Stimulated activated naive CD8-positive, alpha-beta T cell treated with anti-CD3 and anti-CD28 coated beads, Interleukin-15, Interleukin-2, amounts not matched to agents 100 U/mL and 50 U/mL, for 24 hours (primary cell): Measurements from ENCODE around the gene PPP3R1.
"Not testable (repeated sequence)": the region's sequence is repeated elsewhere in the genome, so short reads cannot be mapped to it uniquely, and the experiment has no call there.

Experiments used
- ATAC-seq: fragments of 150-1000 bp; cut with Tn5 transposase; one replicate; pipeline ENCODE4 v1.10.0; 2021
- DNase-seq: peaks from one replicate; pipeline ENCODE4 v3.0.0; 2021

The PPP3R1 gene

DNA sequence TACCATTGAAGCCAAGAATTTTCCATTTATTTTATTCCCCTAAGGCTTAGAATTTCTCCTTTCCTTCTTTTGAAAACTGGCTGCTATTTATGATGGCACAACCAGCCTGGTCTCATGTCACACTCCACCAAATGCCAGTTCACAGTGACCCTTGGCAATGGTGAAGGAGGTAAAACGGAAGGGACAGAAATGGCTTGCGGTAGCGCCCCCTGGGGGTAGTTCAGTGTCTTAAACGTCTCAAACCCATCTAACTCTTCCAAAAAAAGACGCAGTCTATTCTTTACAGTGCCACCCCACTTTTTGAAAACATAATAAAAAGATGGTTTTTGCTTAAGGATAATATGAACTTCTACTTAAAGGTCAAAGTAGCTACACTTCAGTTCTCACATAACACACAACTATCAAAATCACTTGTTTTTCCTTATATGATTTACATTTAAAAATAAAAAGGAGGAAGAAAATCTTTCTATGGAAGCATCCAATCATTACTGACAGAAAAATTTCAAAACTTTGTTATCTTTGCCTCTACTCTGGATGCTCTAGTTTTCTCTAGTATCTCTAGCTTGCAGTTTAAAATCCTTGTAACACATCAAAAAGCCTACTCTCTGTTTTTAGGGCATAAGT, 66.7 kb downstream of the PPP3R1 start:
- DNase-seq, result peak; percentile 73

DNA sequence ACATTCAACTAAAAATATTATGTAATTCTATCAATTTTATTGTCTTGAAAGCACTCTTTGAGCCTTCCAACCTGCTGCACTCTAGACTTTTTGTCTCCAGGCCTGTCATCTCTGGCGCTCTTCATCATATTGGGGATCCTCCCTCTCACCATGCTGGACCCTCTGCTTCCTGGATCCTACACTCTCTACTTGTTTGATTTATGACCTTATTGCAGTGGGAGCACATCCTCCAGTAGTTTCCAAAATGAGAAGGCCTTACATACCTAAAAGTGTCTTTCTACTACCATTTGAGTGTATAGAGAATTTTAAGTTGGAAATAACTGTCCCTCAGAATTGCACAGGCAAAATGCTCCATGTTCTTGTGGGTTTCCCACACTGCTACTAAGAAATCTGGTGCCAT, 69.4 kb downstream of the PPP3R1 start:
- no peak for ATAC-seq
- no peak for DNase-seq

More for the DNA sequence above, 66.7 kb downstream of the PPP3R1 start:
- ATAC-seq, result peak; percentile 55

DNA sequence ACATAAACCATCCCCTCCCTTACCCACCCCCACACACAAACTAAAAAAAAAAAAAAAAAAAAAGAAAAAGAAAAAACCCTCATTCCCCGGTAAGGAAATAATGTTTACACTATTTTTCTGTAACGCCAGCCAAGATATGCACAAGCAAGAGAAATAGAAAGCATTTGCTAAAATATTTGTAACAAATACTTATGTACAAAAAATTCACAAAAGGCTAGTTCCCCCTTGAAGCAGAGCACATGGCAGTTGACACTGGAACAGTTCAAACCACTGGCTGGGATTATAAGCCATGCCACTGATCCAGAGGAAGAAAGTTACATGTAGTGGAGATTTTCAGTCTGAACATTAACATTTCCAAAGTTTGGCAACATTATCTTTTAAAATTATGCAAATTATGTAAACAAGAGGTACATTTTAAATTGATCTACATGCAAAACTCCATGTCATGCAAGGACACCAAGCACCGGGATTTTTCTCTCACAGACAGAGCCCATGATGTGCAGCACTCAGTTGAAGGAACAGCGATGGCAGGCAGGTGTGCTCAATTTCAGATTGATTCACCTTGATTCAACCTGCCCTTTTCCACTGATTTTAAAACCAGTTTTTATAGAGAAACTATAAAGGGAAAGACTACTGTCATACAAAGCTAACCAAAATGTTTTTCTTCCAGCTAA, 73.2 kb downstream of the PPP3R1 start:
- no peak for ATAC-seq
- DNase-seq, result no peak

DNA sequence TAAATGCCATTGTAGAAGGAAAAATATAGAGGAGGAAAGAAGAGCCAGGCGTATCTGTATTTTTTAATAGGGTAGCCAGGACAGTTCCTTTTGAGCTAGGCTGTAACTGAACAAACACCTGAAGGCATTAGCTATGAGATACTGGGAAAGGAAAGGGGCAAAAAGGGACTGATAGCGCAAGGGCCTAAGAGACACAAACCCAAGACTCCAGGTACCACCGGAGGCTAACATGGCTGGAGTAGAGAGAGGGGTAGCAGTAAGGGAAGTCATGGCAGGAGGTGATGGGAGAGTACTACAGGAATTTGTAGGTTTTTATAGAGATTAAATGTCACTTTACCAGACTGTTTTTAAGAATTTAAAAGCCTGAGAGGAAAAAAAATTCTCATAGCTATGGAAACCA, 73.9 kb downstream of the PPP3R1 start:
- no peak for DNase-seq
- ATAC-seq, result no peak

DNA sequence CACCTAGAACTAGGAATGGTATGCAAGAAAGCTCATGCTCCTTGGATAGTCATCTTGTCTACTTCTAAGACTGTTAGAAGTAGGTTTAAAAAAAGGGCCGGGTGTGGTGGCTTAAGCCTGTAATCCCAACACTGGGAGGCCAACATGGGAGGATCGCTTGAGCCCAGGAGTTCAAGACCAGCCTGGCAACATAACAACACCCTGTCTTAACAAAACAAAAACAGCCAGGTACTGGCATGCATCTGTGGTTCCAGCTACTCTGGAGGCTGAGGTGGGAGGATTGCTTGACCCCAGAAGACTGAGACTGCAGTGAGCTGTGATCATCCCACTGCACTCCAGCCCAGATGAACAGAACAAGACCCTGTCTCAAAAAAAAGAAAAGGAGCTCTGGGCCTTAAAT, 74.8 kb downstream of the PPP3R1 start:
- no peak for DNase-seq
- no peak for ATAC-seq

DNA sequence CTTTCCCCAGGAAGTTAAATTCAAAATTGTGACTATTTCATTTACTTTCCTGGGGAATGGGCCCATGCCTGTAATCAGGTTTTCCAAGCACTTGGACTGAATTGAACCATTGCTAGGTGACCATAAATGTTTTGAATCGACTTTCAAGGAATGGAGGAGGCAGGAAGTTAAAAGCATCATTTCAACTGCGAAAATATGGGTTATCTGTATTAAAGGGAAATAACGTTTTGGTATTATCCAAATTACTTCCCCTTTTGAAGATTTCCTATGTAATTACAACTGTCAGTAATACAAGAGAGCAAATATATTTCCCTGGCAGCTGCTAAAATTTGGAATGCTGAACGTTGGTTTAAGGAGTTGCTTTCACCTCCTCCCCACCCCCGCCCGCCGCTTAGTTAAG, 75.7 kb downstream of the PPP3R1 start:
- ATAC-seq (no peak), DNase-seq (no peak)

DNA sequence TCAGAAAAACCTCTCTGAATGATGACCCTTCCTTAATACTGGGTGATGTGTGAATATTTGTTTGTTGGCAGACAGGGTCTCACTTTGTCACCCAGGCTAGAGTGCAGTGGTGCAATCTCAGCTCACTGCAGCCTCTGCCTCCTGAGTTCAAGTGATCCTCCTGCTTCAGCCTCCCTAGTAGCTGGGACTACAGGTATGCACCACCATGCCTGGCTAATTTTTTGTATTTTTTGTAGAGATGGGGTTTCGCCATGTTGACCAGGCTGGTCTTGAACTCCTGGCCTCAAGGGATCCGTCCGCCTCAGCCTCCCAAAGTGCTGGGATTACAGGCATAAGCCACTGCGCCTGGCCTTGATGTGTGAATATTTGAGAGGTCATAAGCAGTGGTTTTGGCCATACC, 77.1 kb downstream of the PPP3R1 start:
- not testable (repeated sequence) for ATAC-seq, DNase-seq

DNA sequence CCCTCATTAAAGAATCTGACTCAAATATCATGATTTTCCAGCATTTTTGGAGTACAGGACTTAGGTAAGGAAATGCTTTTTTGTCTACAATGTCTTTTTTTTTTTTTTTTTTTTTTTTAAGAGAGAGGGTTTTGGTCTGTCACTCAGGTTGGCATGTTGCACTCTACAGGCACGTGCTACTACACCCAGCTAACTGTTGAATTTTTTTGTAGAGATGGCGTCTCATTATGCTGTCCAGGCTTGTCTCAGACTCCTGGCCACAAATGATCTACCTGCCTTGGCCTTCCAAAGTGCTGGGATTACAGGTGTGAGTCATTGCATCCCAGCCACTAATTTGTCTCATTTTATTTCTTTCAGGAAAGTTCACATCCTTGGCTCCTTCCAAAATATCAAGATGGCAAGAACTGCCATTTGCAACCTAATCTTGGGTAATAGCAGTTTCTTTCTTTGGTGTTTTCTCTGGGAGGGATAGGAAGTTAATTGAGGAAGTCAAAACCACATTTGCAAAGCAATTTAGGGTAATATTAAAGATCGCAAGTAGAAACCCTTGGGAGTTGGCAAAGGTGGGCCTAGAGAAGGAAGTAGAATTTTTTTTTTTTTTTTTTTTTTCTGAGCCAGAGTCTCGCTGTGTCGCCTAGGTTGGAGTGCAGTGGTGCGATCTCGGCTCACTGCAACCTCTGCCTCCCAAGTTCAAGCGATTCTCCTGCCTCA, 79.2 kb downstream of the PPP3R1 start:
- no peak for ATAC-seq

DNA sequence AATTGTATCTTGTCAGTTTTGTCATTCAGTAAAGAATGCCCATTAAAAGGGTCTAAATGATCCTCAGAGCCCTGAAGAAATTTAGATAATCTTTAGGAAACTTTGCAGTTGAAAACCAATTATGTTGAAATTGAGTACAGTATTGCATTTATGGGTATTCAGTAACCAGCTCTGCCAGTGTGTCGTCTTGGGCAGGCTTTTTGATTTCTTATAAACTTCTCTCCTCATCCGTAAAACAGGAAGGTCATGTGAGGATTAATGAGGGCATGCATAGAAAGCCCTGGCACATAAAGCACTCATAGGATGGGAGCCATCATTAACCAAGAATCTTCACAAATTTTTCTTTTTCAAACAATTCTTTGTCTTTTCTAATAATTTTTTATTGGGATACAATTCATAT, 79.8 kb downstream of the PPP3R1 start:
- ATAC-seq, result no peak
- DNase-seq, result no peak

More for the DNA sequence above, 79.2 kb downstream of the PPP3R1 start:
- no peak for DNase-seq

DNA sequence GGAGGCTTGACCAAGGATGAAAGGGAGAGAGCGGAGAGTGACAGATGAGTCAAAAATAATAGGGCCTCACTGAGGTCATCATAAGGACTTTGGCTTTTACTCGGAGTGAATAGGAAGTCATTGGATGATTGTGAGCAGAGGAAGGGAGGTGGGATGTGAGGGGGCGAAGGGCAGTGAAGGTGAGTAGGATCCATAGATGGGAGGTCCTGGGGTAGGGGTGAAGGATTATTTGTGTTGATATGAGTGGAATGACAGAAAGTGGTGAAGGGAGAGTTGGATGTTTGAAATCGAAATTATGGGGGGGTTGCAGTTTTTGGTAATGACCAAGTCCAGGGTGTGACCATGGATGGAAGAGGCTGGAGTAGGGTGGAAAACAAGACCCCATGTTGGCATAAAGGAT, 80.6 kb downstream of the PPP3R1 start:
- DNase-seq, result no peak
- ATAC-seq, result no peak

DNA sequence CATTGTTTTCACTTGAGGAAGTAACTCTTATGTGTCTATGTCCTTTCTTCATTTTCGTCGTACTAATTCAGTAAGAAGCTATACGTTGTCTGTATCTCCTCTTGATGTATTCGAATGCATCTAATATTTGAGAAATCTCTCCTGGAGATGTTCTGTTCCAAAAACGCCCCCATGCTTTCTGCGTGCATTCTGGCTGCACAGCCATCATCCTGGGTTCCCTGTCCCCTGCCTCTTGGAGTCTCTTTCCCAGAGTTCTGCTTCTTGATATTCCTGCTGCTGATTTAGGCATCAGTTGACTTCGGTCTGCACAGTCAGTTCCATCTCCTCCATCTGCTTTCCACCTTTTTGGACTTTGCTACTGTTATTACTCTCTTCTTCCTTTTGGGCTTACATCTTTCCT, 81.2 kb downstream of the PPP3R1 start:
- DNase-seq, result no peak
- no peak for ATAC-seq

DNA sequence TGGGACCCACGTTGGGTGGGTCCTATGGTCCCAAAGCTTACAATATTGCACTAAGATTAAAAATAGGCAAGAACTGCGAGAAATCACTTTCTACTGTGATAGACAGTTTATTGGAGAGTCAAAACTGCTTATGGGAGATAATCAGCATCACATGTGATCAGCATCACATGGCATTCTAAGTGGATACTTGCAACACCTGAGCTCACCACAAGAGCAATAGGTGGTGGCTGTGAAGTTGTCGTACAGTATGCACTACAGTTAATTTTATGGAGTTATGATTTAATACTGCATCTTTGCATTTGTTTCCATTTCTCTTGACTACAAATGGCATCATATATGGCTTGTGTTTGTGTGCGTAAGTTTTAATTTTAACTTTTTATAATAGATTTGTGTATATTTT, 83.0 kb downstream of the PPP3R1 start:
- DNase-seq (no peak), ATAC-seq (no peak)

DNA sequence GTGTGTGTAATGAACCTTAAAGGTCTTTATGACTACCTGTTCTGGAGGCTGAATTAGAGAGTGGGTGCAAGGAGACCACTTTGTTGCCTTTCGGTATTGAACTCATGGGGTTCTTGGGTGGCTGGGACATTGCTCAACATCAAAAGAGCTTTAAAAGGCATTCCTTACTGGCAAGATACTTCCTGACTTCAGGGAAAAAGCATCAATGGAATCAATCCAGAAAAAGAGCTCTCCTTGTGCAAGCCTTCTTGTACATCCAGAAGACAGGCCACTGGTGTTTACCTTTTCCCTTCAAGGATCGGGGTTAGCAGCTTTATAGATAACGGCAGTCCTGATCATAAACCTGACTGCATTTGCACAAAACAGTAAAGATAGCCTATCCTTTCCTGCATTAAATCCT, 85.1 kb downstream of the PPP3R1 start:
- DNase-seq (no peak), ATAC-seq (no peak)

DNA sequence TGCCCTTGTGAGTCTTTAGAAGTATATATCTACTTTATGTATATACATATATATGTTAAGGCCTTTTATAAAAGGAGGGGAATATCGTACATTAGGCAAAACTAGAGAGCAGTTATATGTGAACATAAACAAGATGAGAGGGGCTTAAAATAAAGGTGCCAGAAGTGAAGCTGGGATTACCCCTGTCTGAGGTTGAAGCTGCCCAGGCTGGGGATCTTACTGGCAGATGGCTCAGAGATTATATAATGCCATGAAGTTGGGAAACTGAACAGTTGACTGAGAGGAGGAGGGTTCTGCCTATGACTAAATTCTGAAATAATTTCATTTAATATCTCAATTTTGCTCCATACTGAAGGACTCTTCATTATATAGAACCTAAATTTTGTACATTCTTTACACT, 88.7 kb downstream of the PPP3R1 start:
- DNase-seq, result no peak
- ATAC-seq, result no peak

DNA sequence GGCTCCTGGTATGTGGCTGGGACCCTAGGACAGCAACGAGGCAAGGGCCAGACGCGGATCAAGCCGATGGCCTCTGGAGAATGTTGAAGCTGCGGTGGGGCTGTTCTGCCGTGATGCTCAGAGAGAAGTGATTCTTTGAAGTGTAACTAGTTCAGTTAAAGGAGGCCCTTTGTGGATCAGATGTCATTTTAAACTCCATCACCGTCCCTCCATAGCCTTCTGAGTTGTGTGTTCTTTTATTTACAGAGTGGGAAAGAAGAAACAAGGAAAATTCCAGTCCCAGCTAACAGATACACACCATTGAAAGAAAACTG, 94.2 kb downstream of the PPP3R1 start:
- ATAC-seq (no peak), DNase-seq (no peak)

DNA sequence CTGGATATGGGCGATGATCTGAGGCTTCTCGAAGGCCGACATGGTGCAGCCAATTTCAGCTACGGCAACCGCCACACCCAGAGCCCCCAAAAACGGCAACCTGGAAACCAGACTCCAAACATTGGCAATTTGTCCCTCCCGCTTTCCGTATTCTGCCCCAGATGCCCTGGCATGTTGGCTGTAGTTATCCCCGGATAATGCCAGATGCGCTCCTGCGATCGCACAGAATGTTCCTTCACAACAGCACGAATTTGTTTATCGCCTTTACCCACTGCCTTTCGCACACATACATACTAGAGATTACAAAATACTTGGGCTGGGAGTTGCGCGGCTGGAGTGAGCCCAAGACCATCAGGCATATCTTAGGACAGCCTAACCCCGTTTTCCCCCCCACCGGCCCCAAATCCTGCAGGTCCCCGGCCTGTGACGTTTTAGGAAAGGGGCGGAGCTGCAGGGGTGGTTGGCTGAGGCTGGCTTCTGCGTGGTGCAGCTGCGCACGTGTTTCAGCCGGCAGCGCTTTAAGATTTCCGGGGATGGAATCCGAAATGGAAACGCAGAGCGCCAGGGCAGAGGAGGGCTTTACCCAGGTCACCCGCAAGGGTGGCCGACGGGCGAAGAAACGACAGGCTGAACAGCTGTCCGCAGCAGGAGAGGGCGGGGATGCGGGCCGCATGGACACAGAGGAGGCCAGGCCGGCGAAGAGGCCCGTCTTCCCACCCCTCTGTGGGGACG, 94.8 kb downstream of the PPP3R1 start, which contains the start of gene PNO1:
Gene PNO1 (plus strand): TSS at position 487 of the 732 bp plus-strand sequence. CDS start 47 bp downstream, at position 534.
- DNase-seq, result peak; percentile 97
- peak; percentile 94 for ATAC-seq

DNA sequence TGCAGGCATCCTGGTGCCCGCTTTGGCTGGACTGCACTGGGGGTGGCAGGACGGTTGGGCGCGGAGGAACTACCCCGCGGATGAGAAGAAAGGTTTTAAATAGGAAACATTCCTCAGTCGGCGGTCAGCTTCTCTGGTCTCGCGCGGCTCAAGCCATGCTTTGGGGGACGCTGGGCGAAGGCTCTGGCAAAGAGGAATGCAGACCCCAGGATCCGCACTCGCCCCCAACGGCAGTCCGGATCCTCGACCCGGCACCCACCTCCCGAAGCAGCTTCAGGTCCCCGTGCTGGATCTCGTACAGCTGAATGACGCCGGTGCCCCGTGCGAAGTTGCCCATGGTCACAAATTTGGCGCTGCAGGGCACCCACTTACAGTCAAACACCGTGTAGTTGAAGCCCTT, 95.3 kb downstream of the PPP3R1 start:
- ATAC-seq (peak; percentile 34), DNase-seq (no peak)

DNA sequence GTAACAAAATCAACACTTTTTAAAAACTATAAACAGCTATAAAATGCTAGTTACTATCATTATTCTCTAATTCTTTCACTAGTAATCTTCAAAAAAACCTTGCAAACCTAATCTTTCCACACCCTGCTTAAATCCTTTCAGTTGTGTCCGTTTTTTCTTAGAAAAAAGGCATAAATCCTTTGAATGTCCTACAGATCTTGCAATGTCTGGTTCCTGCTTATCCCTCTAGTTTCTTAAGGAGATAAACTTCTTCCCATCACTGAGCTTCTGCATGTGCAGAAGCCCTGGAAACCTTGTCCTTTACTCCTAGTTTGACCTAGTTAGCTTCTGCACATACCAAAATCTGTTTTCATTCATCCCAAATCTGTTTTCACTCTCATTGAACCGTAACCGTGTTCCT, 95.9 kb downstream of the PPP3R1 start:
- ATAC-seq, result no peak
- no peak for DNase-seq

DNA sequence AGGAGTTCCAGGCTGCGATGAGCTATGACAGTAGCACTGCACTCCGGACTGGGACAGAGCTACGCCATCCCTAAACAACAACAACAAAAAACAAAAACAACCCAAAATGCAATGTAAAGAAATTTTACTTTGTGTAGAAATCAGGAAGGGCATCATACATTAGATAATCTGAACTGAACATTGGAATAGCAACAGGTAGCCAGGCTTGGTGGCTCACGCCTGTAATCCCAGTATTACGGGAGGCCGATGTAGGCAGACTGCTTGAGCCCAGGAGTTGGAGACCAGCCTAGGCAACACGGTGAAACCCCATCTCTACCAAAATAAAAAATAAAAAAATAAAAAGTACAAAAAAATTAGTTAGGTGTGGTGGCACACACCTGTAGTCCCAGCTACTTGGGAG, 96.7 kb downstream of the PPP3R1 start:
- no peak for ATAC-seq

DNA sequence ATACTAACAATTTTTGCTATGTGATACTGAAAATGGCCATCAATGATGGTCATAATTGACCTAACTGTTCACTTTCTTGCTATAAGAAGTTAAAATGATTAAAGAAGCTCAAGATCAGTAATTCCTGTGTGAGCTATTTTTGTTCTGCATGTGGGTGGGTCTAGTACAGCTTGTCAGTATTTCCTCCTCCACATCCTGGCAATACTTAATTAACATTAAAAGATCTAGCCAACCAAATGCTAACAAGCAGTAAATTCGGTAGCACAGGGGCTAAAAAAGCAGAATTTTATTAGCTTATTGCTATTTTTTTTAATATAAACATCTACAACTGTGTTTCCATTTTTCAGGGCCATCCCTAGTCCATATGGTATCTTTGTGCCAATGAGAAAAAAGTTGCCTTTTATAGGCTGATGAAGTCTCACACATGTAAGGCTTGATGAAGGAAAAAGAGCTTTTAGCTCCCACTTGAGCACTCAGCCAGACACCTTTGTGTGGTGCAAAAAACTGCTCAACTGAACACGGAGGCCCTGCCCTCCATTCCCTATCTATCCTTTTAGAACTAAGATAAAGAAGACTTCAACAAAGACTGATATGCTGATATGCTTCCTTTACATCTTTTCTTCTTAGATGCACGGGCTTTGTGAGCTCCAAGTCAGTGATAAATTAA, 99.5 kb downstream of the PPP3R1 start:
- ATAC-seq (no peak), DNase-seq (no peak)

More for the DNA sequence above, 96.7 kb downstream of the PPP3R1 start:
- DNase-seq, result no peak

DNA sequence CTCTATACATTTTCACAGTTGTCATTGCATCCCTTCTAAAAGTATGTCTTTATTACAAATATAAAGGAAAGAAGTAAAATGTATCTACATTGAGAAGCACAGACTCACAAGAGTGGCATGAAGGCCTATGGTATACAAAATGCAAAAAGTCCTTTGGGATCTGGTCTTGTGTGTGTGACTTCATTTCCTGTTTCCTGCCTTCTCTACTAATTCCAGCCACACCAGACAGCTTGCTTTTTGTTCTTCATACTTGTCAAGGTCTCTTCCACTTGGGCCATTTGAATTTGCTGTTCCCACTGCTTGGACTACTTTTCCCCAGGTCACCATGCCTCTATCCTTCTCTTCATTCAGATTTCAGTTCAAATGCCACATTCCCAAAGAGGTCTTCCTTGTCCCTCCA, 101.3 kb downstream of the PPP3R1 start:
- ATAC-seq (no peak), DNase-seq (no peak)

DNA sequence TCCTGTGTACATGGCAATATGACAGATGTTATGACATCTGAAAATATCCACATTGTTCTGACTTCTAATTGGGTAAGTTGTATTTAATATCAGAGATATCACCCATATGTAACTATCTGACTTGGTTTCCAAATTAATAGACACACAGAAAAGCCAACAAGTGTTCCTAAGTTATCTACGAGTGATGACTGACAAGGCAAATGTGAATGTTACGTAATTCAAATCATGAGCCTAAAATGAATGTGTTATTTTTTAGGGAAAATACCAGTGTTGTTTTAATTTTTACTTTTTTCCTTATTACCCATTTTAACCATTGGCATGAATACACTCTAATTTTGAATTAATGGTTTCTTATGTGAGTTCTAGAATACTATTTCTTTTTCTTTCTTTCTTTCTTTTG, 110.5 kb downstream of the PPP3R1 start:
- DNase-seq (no peak), ATAC-seq (no peak)
